Measurements from ENCODE around the gene PPFIA2.

Gene PPFIA2

DNA sequence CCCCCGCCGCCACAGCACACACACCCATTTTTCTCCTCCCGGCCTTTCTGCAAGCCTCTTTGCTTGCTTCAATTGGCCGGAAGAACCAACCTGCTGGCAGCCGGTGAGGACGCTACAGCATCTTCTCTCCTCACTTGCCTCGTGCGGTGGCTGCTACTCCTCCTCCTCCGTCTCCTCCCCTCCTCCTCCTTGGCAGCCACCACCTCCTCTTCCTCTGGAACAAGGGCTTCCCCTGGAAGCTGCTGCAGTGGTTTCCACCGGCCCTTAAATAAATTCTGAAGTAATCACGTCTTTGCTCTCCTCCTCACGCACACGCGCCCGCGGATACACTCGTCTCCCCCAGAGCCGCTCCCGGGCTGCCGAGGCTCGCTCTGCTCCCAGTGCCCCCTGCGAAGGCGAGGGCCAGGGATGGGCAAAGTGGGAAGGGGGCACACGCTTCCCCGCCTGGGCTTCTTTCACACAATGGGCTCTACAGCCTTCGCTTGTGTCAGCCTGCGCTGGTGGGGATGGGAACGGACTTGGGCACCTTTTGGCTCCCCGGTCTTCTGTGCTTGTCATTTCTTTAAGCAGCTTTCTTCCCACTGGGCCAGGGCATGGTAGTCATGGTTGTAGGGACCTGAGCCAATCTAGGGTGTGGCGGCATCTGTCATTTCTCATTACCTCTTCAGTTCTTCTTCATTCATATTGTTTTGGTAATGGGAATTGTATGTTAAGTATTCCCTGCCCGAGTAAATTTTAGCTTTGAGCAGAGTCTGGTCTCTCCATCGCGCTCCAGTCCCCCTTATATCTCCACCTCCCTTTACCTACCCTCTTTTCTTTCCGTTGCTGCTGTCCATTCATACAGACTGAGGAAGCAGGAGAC is at the start of gene PPFIA2:
Gene PPFIA2 (minus strand): TSS at position 161 of the 862 bp plus-strand sequence.
- no peak for DNase-seq (ENCODE audit: low read depth in 2 of 2)

DNA sequence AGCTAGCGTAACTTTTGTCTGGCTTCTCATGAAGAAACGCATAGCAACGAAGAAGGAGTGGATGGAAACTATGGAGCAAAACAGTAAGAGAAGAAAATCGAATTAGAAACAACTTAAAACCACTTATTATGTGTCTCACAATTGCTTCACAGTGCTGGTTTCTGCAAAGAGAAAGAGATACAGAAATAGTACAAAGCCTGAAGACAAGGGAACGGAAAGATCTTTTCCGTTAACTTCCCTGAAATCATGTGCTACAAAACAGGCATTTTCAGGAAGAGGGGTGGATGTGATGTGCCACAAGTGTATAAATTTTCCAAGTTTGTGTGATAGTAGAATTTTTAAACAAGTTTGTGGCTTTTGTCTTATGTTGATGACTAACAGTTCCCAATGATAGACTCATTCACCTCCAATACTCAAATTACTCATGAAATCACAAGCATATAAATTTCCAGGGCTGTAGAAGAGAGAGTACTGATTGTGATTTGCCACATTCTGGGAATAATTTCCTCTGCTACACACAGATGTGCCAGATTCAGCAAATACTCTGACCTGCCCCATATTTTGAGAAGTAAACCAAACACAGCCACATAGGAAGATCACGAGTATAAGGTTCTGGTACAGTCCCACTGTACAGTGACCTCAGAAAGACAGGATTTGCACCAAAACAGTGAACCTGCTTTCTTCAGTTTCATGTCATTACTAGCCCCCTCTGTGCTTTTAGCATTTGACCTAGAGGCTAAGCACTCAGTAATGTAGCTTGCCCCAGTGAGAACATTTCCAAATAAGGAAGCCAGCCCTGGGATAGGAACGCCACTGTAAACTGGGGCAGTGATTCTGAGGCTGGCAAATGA is 41.4 kb upstream of the PPFIA2 start:
- no peak for DNase-seq (ENCODE audit: low read depth in 2 of 2)

DNA sequence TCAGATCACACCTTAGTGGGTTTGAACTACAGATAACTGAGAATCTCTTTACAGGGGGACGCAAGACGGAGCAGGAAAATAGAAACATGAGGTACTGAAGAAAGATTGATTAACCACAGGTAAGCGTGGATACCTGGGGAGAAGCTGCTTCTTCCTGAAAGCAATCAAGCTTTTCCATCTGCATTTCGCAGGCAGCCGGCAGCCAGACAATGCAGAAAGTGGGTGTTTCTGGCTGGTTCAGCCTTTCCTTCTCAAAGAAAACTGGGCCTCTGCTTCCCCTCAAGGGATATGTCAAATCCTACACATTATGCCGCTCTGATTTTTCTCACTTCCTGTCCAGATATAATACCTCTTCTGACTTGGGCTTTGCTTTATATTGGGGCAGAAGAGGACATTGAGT is 39.1 kb upstream of the PPFIA2 start:
- DNase-seq (ENCODE audit: low read depth in 2 of 2) = no peak

DNA sequence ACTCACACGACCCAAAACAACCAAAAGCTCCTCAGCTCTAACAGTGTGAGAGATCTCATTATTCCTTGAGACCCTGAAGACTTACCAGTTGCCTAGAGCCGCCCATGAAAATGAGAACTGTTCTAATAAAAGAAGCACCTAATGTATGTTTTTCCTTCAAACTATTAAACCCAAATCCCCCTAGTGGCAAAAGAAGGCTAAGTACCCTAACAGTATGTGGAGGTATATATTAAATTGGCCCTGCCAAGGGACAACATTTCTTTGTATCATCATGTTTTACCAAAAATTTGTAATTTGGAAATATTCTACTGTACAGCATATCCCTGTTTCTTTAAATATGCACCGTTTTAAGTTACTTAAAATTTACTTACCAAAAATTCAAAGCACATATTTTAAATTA is 38.0 kb upstream of the PPFIA2 start:
- no peak for DNase-seq (ENCODE audit: low read depth in 2 of 2)

DNA sequence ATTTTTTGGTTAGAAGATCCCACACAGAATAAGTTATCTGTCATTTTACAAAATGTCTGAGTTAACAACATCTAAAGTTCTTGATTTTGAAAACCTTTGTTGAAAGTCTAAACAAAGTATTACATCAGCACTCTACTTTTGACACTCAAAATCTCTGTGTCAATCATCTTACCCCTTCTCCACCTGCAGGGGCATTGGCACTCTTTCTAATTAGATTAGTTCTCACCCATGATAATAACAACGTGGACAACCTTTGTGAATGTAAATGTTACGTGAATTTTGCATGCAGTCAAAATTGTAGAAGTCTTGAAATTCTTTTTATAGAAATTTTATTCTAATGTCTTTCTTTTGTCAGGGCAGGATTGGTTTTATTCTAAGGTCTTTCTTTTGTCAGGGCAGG is 33.5 kb upstream of the PPFIA2 start:
- DNase-seq (ENCODE audit: low read depth in 2 of 2) = no peak

DNA sequence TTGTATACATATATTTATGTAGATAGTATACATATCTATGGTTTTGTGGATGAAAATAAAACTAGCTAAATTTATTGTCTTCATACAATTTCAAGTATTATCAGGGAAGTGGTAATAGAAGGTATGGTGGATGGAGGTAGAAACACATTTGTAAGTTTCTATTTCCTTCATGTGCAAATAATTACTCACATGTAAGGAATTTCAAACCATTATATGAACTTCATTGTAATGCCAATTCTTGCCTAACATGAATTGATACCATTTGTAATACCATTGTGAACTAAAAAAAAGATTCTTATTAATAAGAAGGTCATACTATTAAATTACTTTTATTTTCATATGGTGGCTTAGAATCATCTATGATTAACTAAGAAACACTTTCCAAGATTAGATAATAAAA is 20.1 kb upstream of the PPFIA2 start:
- no peak for DNase-seq (ENCODE audit: low read depth in 2 of 2)

DNA sequence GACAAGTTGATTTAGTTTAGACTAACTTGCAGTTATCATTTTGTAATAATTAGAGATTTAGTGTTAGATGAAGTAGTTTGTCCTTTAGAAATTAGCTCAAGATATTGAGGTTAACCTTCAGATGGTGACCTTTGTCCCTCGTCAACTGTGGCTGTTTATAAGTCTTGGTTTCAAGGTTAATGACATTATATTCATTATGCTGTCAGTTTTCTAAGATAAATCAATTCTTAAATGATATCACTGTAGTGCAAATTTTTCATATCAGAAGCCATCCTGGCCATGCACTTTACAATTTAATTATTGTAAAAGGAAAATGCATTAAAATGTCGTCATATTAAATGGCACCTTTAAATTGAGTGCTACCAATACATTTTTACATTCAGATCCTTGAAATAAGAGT is 19.6 kb upstream of the PPFIA2 start:
- no peak for DNase-seq (ENCODE audit: low read depth in 2 of 2)

DNA sequence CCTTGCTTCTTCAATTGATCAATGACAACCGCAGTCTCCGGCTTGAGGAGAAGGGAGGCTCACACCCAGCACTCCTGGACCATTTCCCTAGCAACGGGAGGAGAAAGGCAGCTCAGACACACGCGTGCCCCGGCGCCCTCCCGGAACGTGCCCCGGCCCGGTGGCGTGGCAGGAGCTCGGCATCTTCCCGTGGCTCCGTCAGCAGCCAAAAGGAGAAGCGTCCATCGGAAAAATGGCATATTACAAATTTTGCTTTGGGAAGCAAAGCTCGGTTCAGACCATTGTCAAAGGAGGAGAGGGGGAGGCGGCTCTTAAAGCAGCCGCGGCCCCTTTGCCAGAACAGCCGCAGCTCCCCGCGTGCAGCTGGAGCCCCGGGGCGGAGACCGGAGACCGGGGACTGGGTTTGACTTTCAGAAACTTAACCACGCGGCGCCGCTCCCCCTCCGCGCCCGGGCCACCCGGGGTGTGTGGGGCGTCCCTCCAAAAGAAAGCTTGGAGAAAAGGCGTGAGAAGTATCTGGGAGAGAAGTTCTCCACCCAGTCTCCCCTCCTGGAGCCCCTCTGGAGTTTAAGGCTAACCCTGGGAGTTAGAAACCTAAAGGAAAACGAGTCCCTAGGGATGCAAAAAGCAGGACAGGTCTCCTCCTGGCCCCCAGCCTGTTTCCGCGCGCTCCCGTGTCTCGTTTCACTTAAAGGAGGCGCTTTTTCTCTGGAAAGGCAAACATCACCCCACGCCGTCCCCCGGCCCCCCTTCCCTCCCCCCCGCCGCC is 545 bp downstream of the PPFIA2 start:
- no peak for DNase-seq (ENCODE audit: low read depth in 2 of 2)

DNA sequence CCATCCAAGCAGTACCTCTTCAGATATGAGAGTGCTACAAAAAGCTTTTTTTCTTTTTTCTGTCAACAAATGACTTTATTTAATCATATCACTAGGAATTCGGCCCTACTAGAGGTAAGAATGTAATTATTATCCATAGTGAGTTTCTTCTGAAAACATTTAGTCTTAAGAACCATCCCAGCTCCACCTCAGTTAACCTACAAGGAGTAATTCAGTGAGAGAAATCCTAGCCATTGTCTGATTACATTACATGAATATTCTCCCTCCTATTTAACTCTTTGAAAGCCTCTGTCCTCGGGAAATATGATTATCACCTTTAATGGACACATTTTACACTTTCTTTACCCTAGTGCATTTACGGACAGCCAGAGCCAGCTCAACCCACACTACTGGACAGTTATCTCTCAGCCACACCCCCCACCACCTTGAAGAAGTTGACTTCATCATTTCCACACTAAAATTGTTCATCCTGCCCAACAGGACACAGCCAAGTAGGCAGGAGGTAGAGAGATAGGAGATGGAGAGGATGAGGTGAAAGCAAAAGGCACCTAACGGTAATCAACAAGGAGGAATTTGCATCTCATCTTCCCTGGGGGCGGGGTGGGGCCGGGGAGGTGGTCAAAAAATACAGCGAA is 1.3 kb downstream of the PPFIA2 start:
- no peak for DNase-seq (ENCODE audit: low read depth in 2 of 2)

DNA sequence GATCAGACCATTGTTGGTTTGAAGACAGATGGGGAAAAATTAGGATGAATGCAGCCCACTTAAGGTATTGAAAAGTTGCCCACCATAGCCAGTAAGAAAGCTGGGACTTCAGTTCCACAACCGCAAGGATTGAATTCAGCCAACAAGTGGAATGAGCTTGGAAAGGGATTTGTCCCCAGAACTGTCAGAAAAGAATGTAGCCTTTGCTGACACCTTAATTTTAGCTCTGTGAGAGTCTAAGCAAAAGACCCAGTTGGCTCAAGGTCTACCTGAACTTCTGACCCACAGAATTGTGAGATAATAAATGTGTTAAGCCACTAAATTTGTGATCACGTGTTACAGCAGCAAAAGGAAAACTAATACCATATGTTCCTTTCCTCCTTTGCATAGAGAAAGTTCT is 29.4 kb downstream of the PPFIA2 start:
- DNase-seq (ENCODE audit: low read depth in 2 of 2) = no peak

DNA sequence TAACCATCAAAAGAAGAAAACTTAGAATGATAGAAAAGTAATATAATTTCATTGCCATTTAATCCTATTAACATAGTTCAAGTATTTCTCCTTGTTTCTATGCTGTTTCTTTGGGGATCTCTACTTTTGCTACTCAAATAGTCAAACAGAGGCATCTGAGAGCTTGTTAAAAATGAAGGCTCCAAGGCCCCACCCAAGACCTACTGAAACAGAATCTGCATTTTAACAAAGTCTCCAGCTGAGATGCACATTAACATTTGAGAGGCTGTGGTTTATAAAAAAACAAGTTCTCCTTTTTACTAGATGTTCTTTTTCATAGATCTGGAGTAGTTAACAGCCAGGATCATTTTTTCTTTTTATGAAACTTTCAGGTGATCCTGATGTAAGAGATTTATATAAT is 31.8 kb downstream of the PPFIA2 start:
- no peak for DNase-seq (ENCODE audit: low read depth in 2 of 2)

DNA sequence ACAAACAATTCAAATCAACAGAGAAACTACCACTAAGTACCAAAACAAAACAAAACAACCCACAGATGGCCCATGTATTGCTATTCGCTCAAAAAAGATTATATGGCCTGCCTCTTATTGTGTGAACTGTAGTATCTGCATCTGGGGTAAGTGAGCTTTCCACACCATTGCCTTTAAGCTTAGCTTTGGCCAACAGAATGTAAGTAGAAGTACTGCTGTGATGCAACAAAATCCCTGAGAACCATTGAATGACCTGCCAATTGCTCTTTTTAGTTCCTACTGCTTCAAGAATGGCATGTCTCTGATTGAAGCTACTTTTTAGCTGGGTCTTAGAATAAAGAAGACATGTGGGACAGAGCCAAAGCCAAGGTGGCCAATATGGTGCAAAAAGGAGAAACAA is 32.5 kb downstream of the PPFIA2 start:
- DNase-seq (ENCODE audit: low read depth in 2 of 2) = no peak

DNA sequence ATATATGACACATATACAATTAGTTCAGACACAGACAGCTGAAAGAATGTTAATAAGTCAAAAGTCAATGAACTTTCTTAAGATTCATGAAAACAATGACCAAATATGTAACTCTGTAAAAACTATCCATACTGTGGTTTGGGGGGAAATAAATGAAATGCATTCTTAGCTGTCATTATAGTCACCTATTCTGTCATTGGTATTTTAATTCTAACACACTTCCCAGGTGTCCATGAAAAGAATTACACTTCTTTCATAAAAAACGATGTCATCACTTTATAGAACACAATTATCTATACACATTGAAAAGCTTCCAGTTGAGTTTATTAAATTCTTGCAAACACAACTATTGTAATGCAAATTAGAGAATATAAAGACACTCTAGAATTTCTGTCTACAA is 35.8 kb downstream of the PPFIA2 start:
- no peak for DNase-seq (ENCODE audit: low read depth in 2 of 2)

DNA sequence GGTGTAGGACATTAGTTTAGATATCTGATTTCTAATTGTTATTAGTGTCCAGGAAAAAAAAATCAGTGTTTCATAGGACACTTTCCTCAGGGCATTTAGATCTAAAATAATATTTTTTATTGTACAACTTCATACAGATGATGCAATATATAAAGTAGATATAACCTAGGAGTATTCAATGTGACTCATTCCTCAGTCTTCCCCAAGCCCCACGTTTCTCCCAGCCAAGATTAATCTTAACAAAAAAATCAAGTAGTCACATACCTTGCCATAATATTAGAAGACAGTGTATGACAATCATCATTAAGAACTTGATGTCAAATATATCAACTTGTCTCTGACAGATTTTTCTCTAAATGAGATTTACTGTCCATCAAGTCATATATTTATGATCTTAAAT is 37.1 kb downstream of the PPFIA2 start:
- DNase-seq (ENCODE audit: low read depth in 2 of 2) = no peak

DNA sequence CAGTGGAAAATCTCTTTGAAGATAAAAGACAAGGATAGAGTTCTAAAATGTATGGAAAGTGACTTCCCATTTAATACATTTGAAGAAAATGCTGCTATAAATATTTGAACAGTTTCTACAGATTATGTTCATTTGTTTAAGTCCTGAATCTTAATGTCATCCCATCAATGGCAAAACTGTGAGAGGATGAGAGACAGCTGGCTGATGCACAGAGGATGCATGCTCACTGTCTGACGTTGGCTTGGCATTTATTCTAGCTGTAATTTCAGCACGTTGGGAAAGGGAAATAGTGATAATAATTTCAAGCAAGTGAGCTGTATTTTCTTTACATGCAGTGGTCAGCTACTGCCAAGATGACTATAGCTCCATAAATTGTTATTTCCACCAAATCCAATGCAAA is 40.5 kb downstream of the PPFIA2 start:
- DNase-seq (ENCODE audit: low read depth in 2 of 2) = no peak

DNA sequence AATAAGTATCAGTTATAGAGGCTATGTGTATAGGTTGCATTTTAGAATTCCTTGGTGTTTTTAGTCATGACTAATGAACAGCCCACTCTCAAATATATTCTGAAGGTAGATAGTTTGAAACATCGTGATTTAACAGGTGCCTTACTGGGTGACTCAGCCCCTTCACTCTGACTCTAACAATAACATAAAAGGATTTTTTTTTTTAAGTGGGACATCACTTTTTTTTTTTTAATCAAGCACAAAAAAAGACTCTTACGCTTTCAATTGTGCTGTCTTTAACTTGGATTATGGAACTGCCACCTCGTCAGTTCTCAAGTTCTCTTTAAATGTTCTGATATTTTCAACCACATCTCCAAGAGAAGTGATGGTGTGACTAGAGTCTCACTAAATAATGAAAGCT is 46.6 kb downstream of the PPFIA2 start:
- no peak for DNase-seq (ENCODE audit: low read depth in 2 of 2)

DNA sequence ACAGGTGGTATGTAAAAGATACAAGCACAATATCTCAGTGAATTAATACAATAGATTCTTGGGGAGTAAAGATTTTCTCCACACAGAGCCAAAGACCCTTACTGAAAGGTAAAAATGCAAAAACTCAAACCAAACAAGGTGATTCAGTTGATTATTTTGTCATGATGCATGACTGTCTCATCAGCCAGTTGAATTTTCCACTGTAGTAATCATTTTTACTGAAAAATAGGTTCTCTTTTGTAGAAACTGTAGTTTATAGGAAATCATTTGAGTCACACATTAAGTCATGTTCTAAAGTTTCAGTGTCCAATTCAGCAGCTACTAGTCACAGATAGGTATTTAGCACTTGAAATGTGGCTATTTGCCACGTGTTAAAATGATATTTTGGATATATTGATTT is 53.6 kb downstream of the PPFIA2 start:
- DNase-seq (ENCODE audit: low read depth in 2 of 2) = no peak

DNA sequence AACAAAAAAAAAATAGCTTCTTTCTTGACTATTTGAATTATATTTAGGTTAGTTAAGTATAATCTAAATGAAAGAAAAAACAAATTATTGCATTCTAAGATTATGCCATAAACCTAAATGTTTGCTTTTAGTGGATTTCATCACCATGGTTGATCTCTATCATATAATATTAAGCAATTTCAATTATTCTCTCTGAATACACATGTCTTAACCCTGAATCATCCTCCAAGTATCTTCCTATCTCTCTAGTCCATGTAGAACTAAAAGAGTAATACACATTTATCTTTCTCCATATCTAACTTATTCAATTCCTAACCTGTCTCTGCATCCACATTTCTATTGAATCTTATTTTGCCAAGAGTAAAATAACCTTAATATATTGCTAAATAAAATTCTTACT is 59.6 kb downstream of the PPFIA2 start:
- DNase-seq (ENCODE audit: low read depth in 2 of 2) = no peak

DNA sequence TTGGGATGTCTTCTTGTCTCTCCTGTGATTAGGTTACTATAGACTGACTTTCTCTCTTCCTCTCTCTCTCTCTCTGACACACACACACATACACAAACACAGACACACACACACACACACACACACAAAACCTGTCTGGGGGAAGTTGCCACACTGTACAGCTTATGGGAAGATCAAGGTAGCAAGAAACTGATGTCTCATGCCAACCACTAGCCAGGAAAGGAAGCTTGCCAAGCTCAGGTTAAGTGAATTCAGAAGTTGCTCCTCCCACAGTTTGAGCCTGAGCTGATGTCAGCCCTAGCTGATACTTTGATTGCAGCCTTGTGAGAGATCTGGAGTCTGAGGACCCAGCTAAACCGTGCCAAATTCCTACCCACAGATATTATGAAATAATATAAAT is 67.1 kb downstream of the PPFIA2 start:
- DNase-seq (ENCODE audit: low read depth in 2 of 2) = no peak

DNA sequence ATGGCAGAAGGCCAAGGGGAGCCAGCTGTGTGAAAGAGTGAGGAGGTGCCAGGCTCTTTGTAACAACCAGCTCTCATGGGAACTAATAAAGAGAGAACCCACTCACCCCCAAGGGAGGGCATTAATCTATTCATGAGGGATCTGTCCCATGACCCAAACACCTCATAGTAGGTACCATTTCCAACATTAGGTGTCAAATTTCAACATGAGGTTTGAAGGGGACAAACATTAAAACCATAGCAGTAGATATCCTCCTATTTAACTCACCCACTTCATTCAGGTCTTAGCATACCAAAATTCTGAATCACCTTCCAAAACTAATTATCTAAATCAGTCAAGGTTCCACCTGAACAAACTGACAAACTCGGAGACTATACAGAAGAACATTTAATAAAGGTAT is 75.3 kb downstream of the PPFIA2 start:
- no peak for DNase-seq (ENCODE audit: low read depth in 2 of 2)

DNA sequence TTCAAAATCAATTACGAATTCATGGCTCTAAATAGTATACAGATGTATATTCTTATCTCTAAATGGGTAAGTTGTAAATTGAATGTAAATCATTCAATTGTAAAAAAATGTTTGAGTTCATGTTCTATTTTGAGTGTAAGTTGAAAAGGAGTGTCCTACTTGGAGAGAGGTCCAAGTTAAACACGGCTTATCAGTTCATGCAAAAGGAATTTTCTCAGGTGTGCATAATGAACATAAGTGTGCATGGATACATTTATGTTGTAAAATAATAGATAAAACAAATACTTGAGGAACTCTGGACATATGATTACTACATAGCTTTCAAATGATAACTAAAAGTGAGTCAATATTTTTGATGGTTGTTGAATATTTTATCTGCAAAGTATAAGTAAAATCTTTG is 79.5 kb downstream of the PPFIA2 start:
- DNase-seq (ENCODE audit: low read depth in 2 of 2) = no peak

DNA sequence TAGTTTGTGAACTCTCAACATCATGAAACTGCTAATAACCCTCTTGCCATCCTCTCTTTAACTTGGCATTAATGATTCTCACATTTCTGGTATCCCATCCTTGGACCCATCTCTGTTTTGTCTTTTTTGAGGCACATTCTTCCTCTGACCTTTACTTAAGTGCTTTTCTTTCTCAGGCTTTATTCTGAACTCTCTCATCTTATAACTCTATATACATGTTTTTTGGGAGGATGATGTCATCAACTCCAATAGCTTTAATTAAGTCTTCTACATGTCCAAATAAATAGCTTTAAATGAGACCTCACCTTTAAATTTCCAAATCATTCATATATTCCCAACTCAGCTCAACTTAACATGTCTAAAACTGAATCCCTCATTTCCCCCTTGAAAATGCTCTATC is 88.4 kb downstream of the PPFIA2 start:
- DNase-seq (ENCODE audit: low read depth in 2 of 2) = no peak
